Activated CD4-positive, alpha-beta T cell treated with anti-CD3 and anti-CD28 coated beads, Interleukin-2, amount 10 ng/mL, durations not matched to agents 7 days and 5 days (primary cell): ENCODE data around the gene CCNYL1. TPM values are rescaled to one million over a fixed set of nuclear protein-coding genes. Genes with fewer than 3 reads are reported as not detected.

ENCODE experiments used
- CTCF ChIA-PET: fragments of 350-600 bp; sonication (Branson Sonifier 250); formaldehyde crosslinking; loops from one replicate; lab custom pipeline; 2021; ENCODE audit warnings: antibody characterized with exemption; lab: Charles Lee
- POLR2A ChIA-PET: fragments of 350-600 bp; sonication (Branson Sonifier 250); formaldehyde crosslinking; loops from one replicate; lab custom pipeline; 2021; ENCODE audit warnings: antibody characterized with exemption; lab: Charles Lee
- DNase-seq: peaks from one replicate; pipeline ENCODE4 v3.0.0-alpha.2; 2020
- H3K27ac Mint-ChIP-seq: one replicate; pipeline ENCODE4 v1.8.0; 2021; ENCODE audit warnings: mild to moderate bottlenecking, moderate library complexity, mixed read lengths
- H3K27me3 Mint-ChIP-seq: one replicate; pipeline ENCODE4 v1.8.0; 2021; ENCODE audit warnings: mixed read lengths
- H3K36me3 Mint-ChIP-seq: one replicate; pipeline ENCODE4 v1.8.0; 2021; ENCODE audit warnings: low read depth, mixed read lengths
- H3K4me1 Mint-ChIP-seq: one replicate; pipeline ENCODE4 v1.8.0; 2021; ENCODE audit warnings: mixed read lengths
- H3K4me3 Mint-ChIP-seq: one replicate; pipeline ENCODE4 v1.8.0; 2021; ENCODE audit warnings: mild to moderate bottlenecking, moderate library complexity, mixed read lengths
- H3K9me3 Mint-ChIP-seq: one replicate; pipeline ENCODE4 v1.8.0; 2021; ENCODE audit warnings: mixed read lengths
- total RNA-seq, 2 experiments: library from RNA; stranded (reverse); gene quantifications; one replicate each; pipeline ENCODE4 v1.2.3, GENCODE V29; 2021

CCNYL1 gene
- total RNA-seq, result 1 to 10 TPM; 5.1 to 6.9 TPM

DNA sequence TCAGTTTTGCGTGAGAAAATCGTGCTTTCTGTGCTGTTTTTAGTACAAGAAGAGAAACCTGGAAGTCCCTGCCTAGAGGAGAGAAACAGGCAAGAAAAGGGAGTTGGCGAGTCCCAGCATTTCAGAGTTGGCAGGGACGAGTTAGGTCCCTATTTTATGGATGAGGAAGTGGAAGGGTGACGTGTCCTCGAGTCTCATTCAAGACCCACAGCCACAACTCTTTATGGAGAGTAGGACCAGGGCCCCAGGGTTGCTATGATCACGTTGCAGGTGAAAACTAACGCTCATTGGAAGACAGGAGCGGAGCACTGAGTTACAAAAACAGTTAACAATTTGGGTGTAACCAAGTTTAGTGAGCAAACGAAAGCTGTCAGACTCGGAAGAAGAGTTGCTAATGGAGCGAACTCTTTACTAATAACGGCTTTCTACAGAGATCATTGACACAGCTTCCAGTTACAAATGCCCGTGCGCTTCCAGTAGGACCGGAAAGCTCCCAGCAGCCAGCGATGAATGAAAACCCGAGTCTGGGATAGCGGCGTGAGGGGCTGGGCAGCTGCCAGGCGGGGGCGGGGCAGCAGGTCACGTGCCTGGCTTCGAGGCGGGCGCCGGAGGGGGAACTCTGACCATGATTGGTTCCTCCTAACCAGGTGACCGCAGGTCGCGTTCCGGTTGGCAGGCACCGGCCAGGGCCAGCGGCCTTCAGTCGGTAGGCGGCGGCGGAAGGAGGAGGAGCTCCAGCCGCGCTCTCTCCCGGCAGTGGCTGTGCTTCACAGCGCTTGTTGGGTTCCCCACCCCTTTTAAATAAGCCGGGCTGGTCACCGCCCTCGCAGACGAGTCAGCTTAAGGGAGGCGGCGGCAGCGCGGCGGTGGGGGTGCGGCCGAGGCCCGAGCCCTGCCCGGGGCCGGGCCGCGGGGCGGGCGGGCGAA lies at the start of gene CCNYL1:
CCNYL1 (plus strand) TSS at position 827 of the 927 bp plus-strand sequence. CDS start 257 bp downstream, outside the sequence.
- CTCF ChIA-PET, result interaction anchor here (1.0 to 1.4 kb wide), 3 partner anchors 19 to 298 kb away, joined by 3 read pairs; partner anchors contain the start of gene FZD5
- peak; percentile 98 for DNase-seq
- POLR2A ChIA-PET, result interaction anchor here (0.5 to 1.0 kb wide), 3 partner anchors 19 to 337 kb away, joined by 3 to 4 read pairs (median 3); no protein-coding TSS in a partner anchor
- peaks cover 2% of the 10 kb centered on the region for H3K27me3 Mint-ChIP-seq
- peak within 1 kb of the TSS; percentile 89 for H3K4me3 Mint-ChIP-seq
- H3K36me3 Mint-ChIP-seq, result peaks cover 2% of the 10 kb centered on the region
- no peaks in the 10 kb centered on the region for H3K9me3 Mint-ChIP-seq
- H3K27ac Mint-ChIP-seq, result peak within 1 kb of the TSS; percentile 90
- H3K4me1 Mint-ChIP-seq, result peaks cover 22% of the 10 kb centered on the region

DNA sequence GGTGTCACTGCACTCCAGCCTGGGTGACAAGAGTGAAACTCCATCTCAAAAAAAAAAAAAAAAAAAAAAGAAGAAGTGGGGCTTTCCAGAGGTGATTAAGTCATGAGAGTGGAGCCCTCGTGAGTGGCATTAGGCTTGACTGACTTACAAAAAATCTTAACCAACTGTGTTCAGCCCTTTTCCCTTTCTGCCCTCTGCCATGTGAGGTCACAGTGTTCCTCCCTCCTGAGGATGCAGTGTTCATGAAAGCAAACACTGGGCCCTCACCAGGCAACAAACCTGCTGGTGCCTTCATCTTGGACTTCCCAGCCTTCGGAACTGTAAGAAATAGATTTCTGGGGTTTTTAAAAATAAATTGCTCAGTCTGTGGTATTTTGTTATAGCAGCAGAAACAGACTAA lies 49.2 kb upstream of the CCNYL1 start:
- Mint-ChIP-seq H3K4me3 (no peak overlapping the region), H3K36me3 (no peaks in the 10 kb centered on the region), H3K27me3 (no peaks in the 10 kb centered on the region), H3K27ac (no peak overlapping the region), H3K4me1 (no peaks in the 10 kb centered on the region), H3K9me3 (no peaks in the 10 kb centered on the region)
- POLR2A ChIA-PET, result no interaction called here
- CTCF ChIA-PET, result no interaction called here
- no peak for DNase-seq

DNA sequence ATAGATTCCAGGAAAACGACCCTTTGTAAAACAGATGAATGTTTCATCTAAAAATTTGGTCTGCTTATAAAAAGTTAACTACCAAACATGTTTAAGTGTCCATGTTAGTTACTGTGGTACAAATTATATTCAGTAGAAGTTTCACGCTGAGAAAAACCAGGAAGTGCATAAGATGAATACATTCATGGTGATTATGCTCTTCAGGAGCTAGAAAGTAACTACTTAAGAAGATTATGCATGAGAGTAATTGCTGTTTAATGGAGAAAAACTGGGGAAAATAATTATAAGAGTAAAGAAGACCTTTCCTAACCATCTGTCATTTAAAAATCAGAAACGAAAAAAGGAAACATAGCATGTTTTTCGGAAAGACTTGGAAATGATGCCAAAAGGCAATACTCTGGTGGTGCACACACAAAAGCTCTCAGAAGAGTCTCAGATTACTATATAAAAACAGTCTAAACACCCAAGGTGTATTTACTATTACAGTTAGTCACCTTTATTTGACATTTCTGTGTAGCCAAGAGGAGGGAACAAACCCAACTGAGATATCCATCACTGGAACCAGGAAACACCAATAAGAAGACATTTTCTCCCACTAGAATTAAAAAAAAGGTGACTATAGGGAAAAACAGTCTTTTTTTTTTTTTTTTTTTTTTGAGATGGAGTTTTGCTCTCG lies 47.4 kb upstream of the CCNYL1 start:
- no peak overlapping the region for H3K4me3 Mint-ChIP-seq
- ChIA-PET POLR2A (no interaction called here), CTCF (no interaction called here)
- no peaks in the 10 kb centered on the region for H3K9me3 Mint-ChIP-seq
- no peak overlapping the region for H3K27ac Mint-ChIP-seq
- H3K27me3 Mint-ChIP-seq, result no peaks in the 10 kb centered on the region
- no peak for DNase-seq
- no peaks in the 10 kb centered on the region for H3K36me3 Mint-ChIP-seq
- H3K4me1 Mint-ChIP-seq, result no peaks in the 10 kb centered on the region

- Mint-ChIP-seq H3K4me1 (no peaks in the 10 kb centered on the region), H3K36me3 (no peaks in the 10 kb centered on the region), H3K9me3 (no peaks in the 10 kb centered on the region), H3K27ac (no peak overlapping the region), H3K4me3 (no peak overlapping the region), H3K27me3 (peaks cover 3% of the 10 kb centered on the region)
- no peak for DNase-seq
- POLR2A ChIA-PET, result no interaction called here
- CTCF ChIA-PET, result no interaction called here
Observed at GRCh38 chr2:207670887-207671286, 40.6 kb upstream of the CCNYL1 start.

DNA sequence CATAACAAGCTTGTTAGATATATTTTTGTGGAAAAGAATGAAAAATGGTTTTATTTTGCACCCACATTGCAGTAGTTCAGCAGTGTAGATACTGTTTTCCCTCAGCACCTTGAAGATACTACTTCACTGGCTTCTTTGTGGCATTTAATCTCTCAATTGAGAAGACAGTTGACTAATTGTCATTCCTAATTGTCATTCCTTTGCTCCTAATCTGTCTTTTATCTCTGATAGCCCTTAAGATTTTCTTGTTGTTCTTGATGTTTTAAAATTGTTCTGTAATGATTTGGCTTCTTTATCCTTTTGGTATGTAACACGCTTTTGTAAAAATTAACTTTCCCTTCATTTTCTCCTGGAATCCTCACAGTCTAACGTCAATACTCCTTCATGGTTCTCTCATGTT lies 38.0 kb upstream of the CCNYL1 start:
- H3K9me3 Mint-ChIP-seq, result no peaks in the 10 kb centered on the region
- no peak overlapping the region for H3K4me3 Mint-ChIP-seq
- no peaks in the 10 kb centered on the region for H3K4me1 Mint-ChIP-seq
- peaks cover 3% of the 10 kb centered on the region for H3K27me3 Mint-ChIP-seq
- DNase-seq, result no peak
- no peak overlapping the region for H3K27ac Mint-ChIP-seq
- CTCF ChIA-PET, result interaction anchor here (0.5 kb wide), 1 partner anchor 164 kb away, joined by 4 read pairs; no protein-coding TSS in a partner anchor
- H3K36me3 Mint-ChIP-seq, result no peaks in the 10 kb centered on the region
- POLR2A ChIA-PET, result no interaction called here

GRCh38 chr2:207674266-207674774 lies 37.1 kb upstream of the CCNYL1 start:
- POLR2A ChIA-PET, result no interaction called here
- Mint-ChIP-seq H3K4me1 (no peaks in the 10 kb centered on the region), H3K27me3 (peaks cover 3% of the 10 kb centered on the region), H3K36me3 (no peaks in the 10 kb centered on the region), H3K4me3 (no peak overlapping the region), H3K27ac (no peak overlapping the region), H3K9me3 (no peaks in the 10 kb centered on the region)
- DNase-seq, result no peak
- CTCF ChIA-PET, result interaction anchor here (0.5 kb wide), 1 partner anchor 163 kb away, joined by 4 read pairs; no protein-coding TSS in a partner anchor

DNA sequence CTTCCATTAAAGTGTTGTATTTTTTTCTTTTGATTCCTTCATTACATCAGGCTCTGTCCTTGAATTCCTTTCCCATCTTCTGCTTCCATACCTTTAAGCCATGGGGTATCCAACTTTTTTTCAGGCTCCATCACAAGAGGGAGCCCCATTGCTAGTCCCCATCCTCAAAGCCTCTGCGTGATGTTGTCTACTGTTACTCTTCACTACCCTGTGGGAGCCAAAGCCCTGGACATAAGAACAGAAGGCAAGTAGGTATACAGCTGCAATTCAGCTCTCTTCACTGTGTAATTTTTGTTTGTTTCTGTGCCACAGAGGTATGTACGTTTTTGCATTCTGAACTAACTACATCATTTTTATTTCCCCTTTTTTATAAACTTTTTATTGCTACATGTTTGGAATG lies 36.6 kb upstream of the CCNYL1 start:
- Mint-ChIP-seq H3K27me3 (peaks cover 3% of the 10 kb centered on the region), H3K9me3 (no peaks in the 10 kb centered on the region), H3K4me1 (no peaks in the 10 kb centered on the region), H3K4me3 (no peak overlapping the region), H3K36me3 (no peaks in the 10 kb centered on the region), H3K27ac (no peak overlapping the region)
- CTCF ChIA-PET, result interaction anchor here (0.6 kb wide), 1 partner anchor 431 kb away, joined by 3 read pairs; no protein-coding TSS in a partner anchor
- DNase-seq, result no peak
- POLR2A ChIA-PET, result no interaction called here

- Mint-ChIP-seq H3K9me3 (no peaks in the 10 kb centered on the region), H3K27me3 (peaks cover 3% of the 10 kb centered on the region), H3K36me3 (no peaks in the 10 kb centered on the region), H3K27ac (no peak overlapping the region), H3K4me1 (no peaks in the 10 kb centered on the region), H3K4me3 (no peak overlapping the region)
- CTCF ChIA-PET, result no interaction called here
- DNase-seq, result no peak
- POLR2A ChIA-PET, result no interaction called here
Observed at GRCh38 chr2:207676827-207677354, 34.5 kb upstream of the CCNYL1 start.

- H3K27me3 Mint-ChIP-seq, result no peaks in the 10 kb centered on the region
Observed at GRCh38 chr2:207681431-207681830, 30.0 kb upstream of the CCNYL1 start.

GRCh38 chr2:207682557-207682956 lies 28.9 kb upstream of the CCNYL1 start:
- Mint-ChIP-seq H3K27ac (no peak overlapping the region), H3K9me3 (no peaks in the 10 kb centered on the region), H3K4me1 (no peaks in the 10 kb centered on the region), H3K27me3 (no peaks in the 10 kb centered on the region), H3K36me3 (no peaks in the 10 kb centered on the region), H3K4me3 (no peak overlapping the region)
- no peak for DNase-seq
- POLR2A ChIA-PET, result no interaction called here
- CTCF ChIA-PET, result interaction anchor here (0.6 kb wide), 1 partner anchor 1763 kb away, joined by 4 read pairs; no protein-coding TSS in a partner anchor

More at GRCh38 chr2:207681431-207681830, 30.0 kb upstream of the CCNYL1 start:
- H3K36me3 Mint-ChIP-seq, result no peaks in the 10 kb centered on the region
- no peak overlapping the region for H3K4me3 Mint-ChIP-seq
- no peak for DNase-seq
- ChIA-PET POLR2A (no interaction called here), CTCF (interaction anchor here (0.7 kb wide), 1 partner anchor 13 kb away, joined by 3 read pairs; no protein-coding TSS in a partner anchor)
- no peak overlapping the region for H3K27ac Mint-ChIP-seq
- no peaks in the 10 kb centered on the region for H3K9me3 Mint-ChIP-seq
- no peaks in the 10 kb centered on the region for H3K4me1 Mint-ChIP-seq

GRCh38 chr2:207683438-207683837 lies 28.0 kb upstream of the CCNYL1 start:
- Mint-ChIP-seq H3K9me3 (no peaks in the 10 kb centered on the region), H3K36me3 (no peaks in the 10 kb centered on the region), H3K27me3 (no peaks in the 10 kb centered on the region), H3K27ac (no peak overlapping the region), H3K4me1 (peaks cover 2% of the 10 kb centered on the region), H3K4me3 (no peak overlapping the region)
- ChIA-PET POLR2A (no interaction called here), CTCF (no interaction called here)
- DNase-seq, result no peak

- CTCF ChIA-PET, result interaction anchor here (1.5 kb wide), 1 partner anchor 11 kb away, joined by 3 read pairs; no protein-coding TSS in a partner anchor
- Mint-ChIP-seq H3K9me3 (no peaks in the 10 kb centered on the region), H3K4me1 (peaks cover 3% of the 10 kb centered on the region), H3K36me3 (no peaks in the 10 kb centered on the region), H3K4me3 (no peak overlapping the region), H3K27ac (no peak overlapping the region), H3K27me3 (no peaks in the 10 kb centered on the region)
- no peak for DNase-seq
- POLR2A ChIA-PET, result no interaction called here
Observed at GRCh38 chr2:207683879-207684627, 27.4 kb upstream of the CCNYL1 start.
